NB4 (cell line): ENCODE measurements around the gene PSD.

Experiments used
- CTCF ChIP-seq: IDR thresholded peaks from one replicate; pipeline ENCODE4 v1.5.1; 2012; ENCODE audit warnings: low read depth, low read length
- POLR2A ChIP-seq: IDR thresholded peaks from 2 replicates; pipeline ENCODE4 v1.6.1; 2011; ENCODE audit warnings: mild to moderate bottlenecking; ENCODE audit not compliant: insufficient read length; ENCODE audit errors: extremely low read depth
- TF ChIP-seq, protein P1 (sequence below): IDR thresholded peaks from 2 replicates; pipeline ENCODE4 v1.6.1; 2011; ENCODE audit warnings: low read depth, low read length

DNA sequence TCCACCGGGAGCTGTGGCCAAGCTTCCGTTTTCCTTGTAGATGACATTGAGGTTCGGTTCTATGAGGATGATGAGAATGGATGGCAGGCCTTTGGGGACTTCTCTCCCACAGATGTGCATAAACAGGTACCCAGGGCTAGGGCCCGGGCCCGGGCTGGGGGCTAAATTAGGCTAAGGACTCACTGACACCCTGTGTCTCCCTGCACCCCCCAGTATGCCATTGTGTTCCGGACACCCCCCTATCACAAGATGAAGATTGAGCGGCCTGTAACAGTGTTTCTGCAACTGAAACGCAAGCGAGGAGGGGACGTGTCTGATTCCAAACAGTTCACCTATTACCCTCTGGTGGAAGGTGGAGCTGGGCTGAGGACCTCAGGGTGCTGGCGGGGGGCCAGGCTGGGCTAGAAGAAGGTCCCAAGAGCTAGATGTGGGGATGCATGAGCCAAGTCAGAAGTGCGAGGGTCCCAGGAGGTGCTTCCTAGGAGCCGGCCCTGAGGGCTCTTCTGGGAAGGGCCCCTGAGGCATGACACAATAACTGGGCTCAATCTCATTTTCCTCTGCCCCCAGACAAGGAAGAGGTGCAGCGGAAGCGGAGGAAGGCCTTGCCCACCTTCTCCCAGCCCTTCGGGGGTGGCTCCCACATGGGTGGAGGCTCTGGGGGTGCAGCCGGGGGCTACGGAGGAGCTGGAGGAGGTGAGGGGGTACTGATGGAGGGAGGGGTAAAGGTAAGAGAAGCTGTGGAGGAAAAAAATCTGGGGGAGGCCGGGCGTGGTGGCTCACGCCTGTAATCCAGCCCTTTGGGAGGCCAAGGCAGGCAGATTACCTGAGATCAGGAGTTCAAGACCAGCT is 20.2 kb downstream of the PSD start:
- TF ChIP-seq POLR2A: no peak
- TF ChIP-seq CTCF: no peak
- TF ChIP-seq, protein P1, sequence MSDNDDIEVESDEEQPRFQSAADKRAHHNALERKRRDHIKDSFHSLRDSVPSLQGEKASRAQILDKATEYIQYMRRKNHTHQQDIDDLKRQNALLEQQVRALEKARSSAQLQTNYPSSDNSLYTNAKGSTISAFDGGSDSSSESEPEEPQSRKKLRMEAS: no peak
